Activated CD8-positive, alpha-beta T cell treated with anti-CD3 and anti-CD28 coated beads, Interleukin-2, amount 10 ng/mL, durations not matched to agents 7 days and 5 days (primary cell): ENCODE data around the gene PNN. TPM values are rescaled to one million over a fixed set of nuclear protein-coding genes. Genes with fewer than 3 reads are reported as not detected.
"Not testable (repeated sequence)": the region's sequence is repeated elsewhere in the genome, so short reads cannot be mapped to it uniquely, and the experiment has no call there.

Experiments used
- ATAC-seq: fragments of 150-1000 bp; cut with Tn5 transposase; one replicate; pipeline ENCODE4 v1.10.0; 2021; ENCODE audit warnings: moderate library complexity
- CTCF ChIA-PET: fragments of 350-600 bp; sonication (Branson Sonifier 250); formaldehyde crosslinking; loops from one replicate; lab custom pipeline; 2021; ENCODE audit warnings: antibody characterized with exemption; lab: Charles Lee
- POLR2A ChIA-PET: fragments of 350-600 bp; sonication (Branson Sonifier 250); formaldehyde crosslinking; loops from one replicate; lab custom pipeline; 2021; ENCODE audit warnings: antibody characterized with exemption; lab: Charles Lee
- DNase-seq: peaks from one replicate; pipeline ENCODE4 v3.0.0-alpha.2; 2020
- H3K27ac Mint-ChIP-seq: one replicate; pipeline ENCODE4 v1.8.0; 2021; ENCODE audit warnings: mild to moderate bottlenecking, mixed read lengths
- H3K27me3 Mint-ChIP-seq: one replicate; pipeline ENCODE4 v1.8.0; 2021; ENCODE audit warnings: low read depth, mixed read lengths
- H3K36me3 Mint-ChIP-seq: one replicate; pipeline ENCODE4 v1.8.0; 2021; ENCODE audit warnings: low read depth, mixed read lengths
- H3K4me1 Mint-ChIP-seq: one replicate; pipeline ENCODE4 v1.8.0; 2021; ENCODE audit warnings: low read depth, mixed read lengths
- H3K4me3 Mint-ChIP-seq: one replicate; pipeline ENCODE4 v1.8.0; 2021; ENCODE audit warnings: mild to moderate bottlenecking, mixed read lengths
- H3K9me3 Mint-ChIP-seq: one replicate; pipeline ENCODE4 v1.8.0; 2022; ENCODE audit warnings: mixed read lengths; ENCODE audit not compliant: insufficient read depth
- total RNA-seq, 2 experiments: library from RNA; stranded (reverse); gene quantifications; one replicate each; pipeline ENCODE4 v1.2.3, GENCODE V29; 2021

PNN gene
- total RNA-seq, result 100 to 1,000 TPM in 1 of 2 experiments, 10 to 100 TPM in 1; 94.1 to 103 TPM

DNA sequence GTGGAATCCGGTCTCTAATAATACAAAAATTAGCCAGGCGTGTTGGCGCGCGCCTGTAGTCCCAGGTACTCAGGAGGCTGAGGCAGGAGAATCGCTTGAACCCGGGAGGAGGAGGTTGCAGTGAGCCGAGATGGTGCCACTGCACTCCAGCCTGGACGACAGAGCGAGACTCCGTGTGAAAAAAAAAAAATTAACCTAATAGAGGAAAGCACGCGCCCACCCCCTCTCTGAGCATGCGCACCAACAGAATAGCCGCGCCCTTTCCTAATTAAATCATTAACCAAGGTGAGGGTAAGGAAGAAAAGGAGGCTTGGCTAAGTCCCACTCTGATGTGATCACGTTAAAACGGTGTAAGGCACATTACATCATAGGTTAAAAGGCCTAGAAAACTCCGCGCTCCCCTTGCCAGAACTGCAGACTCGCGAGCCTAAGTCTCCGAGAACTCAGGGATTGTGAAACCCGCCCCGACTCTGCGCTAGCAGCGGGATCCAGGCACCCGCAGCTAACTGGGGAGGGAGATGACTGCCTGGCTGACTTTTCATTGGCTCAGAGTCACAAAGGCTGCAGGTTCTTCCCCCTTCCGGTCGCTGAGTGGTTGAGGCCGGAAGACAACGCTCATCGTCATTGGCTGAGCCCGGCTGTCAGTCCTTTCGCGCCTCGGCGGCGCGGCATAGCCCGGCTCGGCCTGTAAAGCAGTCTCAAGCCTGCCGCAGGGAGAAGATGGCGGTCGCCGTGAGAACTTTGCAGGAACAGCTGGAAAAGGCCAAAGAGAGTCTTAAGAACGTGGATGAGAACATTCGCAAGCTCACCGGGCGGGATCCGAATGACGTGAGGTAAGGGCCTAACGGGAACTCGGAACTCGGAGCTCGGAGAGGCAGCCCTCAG lies at the start of gene PNN:
Gene PNN (plus strand): TSS at position 695 of the 885 bp plus-strand sequence. CDS start 26 bp downstream, at position 721.
- Mint-ChIP-seq H3K27me3 (no peaks in the 10 kb centered on the region), H3K4me1 (peaks cover 45% of the 10 kb centered on the region), H3K36me3 (peaks cover 40% of the 10 kb centered on the region), H3K9me3 (no peaks in the 10 kb centered on the region), H3K27ac (peak within 1 kb of the TSS; percentile 99), H3K4me3 (peak within 1 kb of the TSS; percentile 98)
- DNase-seq (peak; percentile 99), ATAC-seq (peak; percentile 92)
- CTCF ChIA-PET, result interaction anchor here (1.0 to 1.4 kb wide), 2 partner anchors 32 to 252 kb away, joined by 4 to 5 read pairs; no protein-coding TSS in a partner anchor
- POLR2A ChIA-PET, result interaction anchor here (0.6 to 2.9 kb wide), 14 partner anchors 11 to 257 kb away, joined by 3 to 19 read pairs (median 5); partner anchors contain the start of genes FBXO33, GEMIN2 and SEC23A

DNA sequence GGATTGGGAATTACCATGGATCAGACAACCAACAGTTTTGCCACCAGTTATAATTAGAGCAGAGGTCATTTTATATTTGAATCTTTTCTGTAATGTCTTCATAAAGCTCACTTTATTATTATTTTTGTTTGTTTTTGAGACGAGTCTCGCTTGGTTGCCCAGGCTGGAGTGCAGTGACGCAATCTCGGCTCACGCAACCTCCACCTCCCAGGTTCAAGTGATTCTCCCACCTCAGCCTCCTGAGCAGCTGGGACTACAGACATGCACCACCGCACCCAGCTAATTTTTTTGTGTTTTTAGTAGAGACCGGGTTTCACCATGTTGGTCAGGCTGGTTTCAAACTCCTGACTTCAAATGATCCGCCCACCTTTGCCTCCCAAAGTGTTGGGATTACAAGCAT lies 37.2 kb upstream of the PNN start:
- ATAC-seq, H3K4me1 Mint-ChIP-seq, H3K27me3 Mint-ChIP-seq, H3K27ac Mint-ChIP-seq, DNase-seq, H3K4me3 Mint-ChIP-seq, H3K9me3 Mint-ChIP-seq: not testable (repeated sequence)
- POLR2A ChIA-PET, result interaction anchor here (0.6 kb wide), 1 partner anchor 11 kb away, joined by 3 read pairs; no protein-coding TSS in a partner anchor
- CTCF ChIA-PET, result interaction anchor here (1.5 kb wide), 1 partner anchor 28 kb away, joined by 3 read pairs; no protein-coding TSS in a partner anchor
- H3K36me3 Mint-ChIP-seq, result peaks cover 54% of the 10 kb centered on the region

DNA sequence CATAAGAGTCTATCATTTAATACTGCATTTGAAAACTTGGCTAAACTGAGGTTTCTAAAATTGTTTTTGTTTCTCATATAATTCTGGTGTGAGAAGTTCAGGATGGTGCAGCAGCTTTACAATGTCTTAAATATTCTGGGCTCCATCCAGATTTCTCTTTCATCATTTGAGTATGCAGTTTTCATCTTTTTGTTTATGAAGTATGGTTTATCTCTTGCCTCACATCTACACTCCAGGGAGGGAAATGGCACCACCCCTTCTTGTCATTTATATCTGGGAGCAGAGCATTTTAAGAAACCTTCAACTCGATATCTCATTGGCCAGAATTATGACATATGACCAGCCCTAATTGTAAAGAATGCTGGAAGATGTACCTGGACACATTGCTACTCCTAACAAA lies 36.6 kb upstream of the PNN start:
- H3K36me3 Mint-ChIP-seq, result peaks cover 58% of the 10 kb centered on the region
- no peaks in the 10 kb centered on the region for H3K9me3 Mint-ChIP-seq
- H3K27ac Mint-ChIP-seq, result no peak overlapping the region
- CTCF ChIA-PET, result no interaction called here
- POLR2A ChIA-PET, result interaction anchor here (0.7 kb wide), 1 partner anchor 296 kb away, joined by 5 read pairs; no protein-coding TSS in a partner anchor
- ATAC-seq, result no peak
- no peaks in the 10 kb centered on the region for H3K27me3 Mint-ChIP-seq
- no peak for DNase-seq
- H3K4me1 Mint-ChIP-seq, result no peaks in the 10 kb centered on the region
- no peak overlapping the region for H3K4me3 Mint-ChIP-seq

DNA sequence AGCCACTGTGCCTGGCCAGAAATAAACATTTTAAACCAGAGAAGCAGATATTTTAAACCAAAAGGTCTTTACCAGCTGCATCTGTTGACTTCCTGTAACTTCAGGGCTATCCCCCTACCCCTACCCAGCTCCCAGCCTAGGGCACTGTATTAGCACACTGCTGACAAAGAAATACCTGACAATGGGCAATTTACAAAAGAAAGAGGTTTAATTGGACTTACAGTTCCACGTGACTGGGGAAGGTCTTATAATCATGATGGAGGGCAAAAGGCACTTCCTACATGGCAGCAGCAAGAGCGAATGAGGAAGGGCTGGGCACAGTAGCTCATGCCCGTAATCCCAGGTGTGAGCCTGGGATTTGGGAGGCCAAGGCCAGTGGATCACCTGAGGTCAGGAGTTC lies 34.9 kb upstream of the PNN start:
- H3K27ac Mint-ChIP-seq, result no peak overlapping the region
- H3K4me1 Mint-ChIP-seq, result no peaks in the 10 kb centered on the region
- H3K27me3 Mint-ChIP-seq, result no peaks in the 10 kb centered on the region
- POLR2A ChIA-PET, result no interaction called here
- DNase-seq, result no peak
- no peaks in the 10 kb centered on the region for H3K9me3 Mint-ChIP-seq
- no peak for ATAC-seq
- CTCF ChIA-PET, result no interaction called here
- H3K4me3 Mint-ChIP-seq, result no peak overlapping the region
- H3K36me3 Mint-ChIP-seq, result peaks cover 50% of the 10 kb centered on the region

DNA sequence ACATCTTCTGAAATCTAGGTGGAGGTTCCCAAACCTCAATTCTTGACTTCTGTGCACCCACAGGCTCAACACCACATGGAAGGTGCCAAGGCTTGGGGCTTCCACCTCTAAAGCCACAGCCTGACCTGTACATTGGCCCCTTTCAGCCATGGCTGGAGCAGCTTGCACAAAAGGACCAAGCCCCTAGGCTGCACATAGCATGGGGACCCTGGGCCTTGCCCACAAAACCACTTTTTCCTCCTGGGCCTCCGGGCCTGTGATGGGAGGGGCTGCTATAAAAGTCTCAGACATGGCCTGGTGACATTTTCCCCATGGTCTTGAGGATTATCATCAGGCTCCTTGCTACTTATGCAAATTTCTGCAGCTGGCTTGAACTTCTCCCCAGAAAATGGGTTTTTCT lies 33.4 kb upstream of the PNN start:
- H3K27ac Mint-ChIP-seq, H3K27me3 Mint-ChIP-seq, POLR2A ChIA-PET, H3K4me3 Mint-ChIP-seq, CTCF ChIA-PET, DNase-seq, H3K9me3 Mint-ChIP-seq, ATAC-seq, H3K4me1 Mint-ChIP-seq: not testable (repeated sequence)
- peaks cover 49% of the 10 kb centered on the region for H3K36me3 Mint-ChIP-seq

DNA sequence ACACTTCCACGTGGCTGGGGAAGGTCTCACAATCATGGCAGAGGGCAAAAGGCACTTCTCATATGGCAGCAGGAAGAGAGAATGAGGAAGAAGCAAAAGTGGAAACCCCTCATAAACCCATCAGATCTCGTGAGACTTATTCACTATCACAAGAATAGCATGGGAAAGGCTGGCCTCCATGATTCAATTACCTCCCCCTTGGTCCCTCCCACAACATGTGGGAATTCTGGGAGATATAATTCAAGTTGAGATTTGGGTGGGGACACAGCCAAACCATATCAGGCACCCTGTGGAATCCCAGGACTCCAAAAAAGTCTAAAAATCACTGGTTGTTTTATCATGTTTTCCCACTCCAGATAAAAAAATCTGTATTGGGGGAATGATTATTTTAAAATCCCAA lies 31.8 kb upstream of the PNN start:
- H3K36me3 Mint-ChIP-seq, result peaks cover 49% of the 10 kb centered on the region
- CTCF ChIA-PET, H3K9me3 Mint-ChIP-seq, DNase-seq, POLR2A ChIA-PET, H3K27ac Mint-ChIP-seq, H3K27me3 Mint-ChIP-seq, H3K4me3 Mint-ChIP-seq, H3K4me1 Mint-ChIP-seq, ATAC-seq: not testable (repeated sequence)

DNA sequence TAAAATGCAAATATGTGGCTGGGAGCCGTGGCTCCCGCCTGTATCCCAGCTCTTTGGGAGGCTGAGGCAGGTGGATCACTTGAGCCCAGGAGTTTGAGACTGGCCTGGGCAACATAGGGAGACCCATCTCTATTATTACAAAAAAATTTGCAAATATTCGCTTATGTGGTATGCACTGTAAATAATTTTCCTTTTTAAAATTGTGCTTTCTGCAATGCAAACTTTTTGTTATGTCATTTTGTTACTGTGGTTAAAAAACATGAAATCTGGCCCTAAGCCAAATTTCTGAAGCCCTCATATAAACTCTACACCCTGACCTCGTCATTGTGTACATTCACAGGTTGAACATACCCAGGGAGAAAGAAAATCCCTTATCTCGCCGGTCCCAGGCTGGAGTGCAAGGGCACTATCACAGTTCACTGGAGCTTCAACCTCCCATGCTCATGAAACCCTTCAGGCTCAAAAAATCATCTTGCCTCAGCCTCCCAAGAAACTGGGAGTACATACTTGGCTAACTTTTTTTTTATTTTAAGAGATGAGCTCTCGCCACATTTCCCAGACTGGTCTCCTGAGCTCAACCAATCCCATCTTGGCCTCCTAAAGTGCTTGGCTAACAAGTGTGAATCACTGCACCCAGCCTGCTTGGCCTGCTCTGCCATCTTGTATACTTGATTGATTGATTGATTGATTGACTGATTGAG lies 29.6 kb upstream of the PNN start:
- POLR2A ChIA-PET, result no interaction called here
- CTCF ChIA-PET, result no interaction called here
- Mint-ChIP-seq H3K4me3 (no peak overlapping the region), H3K27ac (no peak overlapping the region), H3K36me3 (peaks cover 42% of the 10 kb centered on the region), H3K27me3 (no peaks in the 10 kb centered on the region), H3K9me3 (no peaks in the 10 kb centered on the region), H3K4me1 (no peaks in the 10 kb centered on the region)
- no peak for DNase-seq
- ATAC-seq, result no peak

DNA sequence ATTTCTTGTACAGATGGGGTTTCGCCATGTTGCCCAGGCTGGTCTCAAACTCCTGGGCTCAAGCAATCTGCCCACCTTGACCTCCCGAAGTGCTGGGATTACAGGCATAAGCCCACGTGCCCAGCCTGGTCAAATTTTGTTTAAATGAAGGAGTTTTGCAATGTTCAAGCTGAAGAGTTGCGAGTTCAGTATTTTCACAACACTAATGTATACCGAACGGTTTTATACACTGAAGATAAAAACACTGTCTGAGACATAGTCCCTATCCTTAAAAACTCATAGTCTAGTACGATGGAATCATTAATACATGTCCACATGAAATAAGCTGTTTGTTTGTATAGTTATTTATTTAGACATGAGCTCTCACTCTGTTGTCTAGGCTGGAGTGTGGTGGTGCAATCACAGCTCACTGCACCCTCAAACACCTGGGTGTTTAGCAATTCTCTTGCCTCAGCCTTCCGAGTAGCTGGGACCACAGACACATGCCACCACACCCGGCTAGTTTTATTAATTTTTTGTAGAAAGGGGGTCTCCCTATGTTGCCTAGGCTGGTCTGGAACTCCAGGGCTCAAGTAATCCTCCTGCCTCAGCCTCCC lies 20.4 kb upstream of the PNN start:
- H3K27ac Mint-ChIP-seq, result no peak overlapping the region
- H3K36me3 Mint-ChIP-seq, result peaks cover 37% of the 10 kb centered on the region
- no peaks in the 10 kb centered on the region for H3K27me3 Mint-ChIP-seq
- H3K9me3 Mint-ChIP-seq, result no peaks in the 10 kb centered on the region
- H3K4me1 Mint-ChIP-seq, result no peaks in the 10 kb centered on the region
- no peak overlapping the region for H3K4me3 Mint-ChIP-seq
- DNase-seq (no peak), ATAC-seq (no peak)
- POLR2A ChIA-PET, result interaction anchor here (1.5 kb wide), 1 partner anchor 16 kb away, joined by 3 read pairs; the partner anchor contains the start of gene TRAPPC6B
- CTCF ChIA-PET, result interaction anchor here (1.1 kb wide), 1 partner anchor 57 kb away, joined by 4 read pairs; no protein-coding TSS in a partner anchor

DNA sequence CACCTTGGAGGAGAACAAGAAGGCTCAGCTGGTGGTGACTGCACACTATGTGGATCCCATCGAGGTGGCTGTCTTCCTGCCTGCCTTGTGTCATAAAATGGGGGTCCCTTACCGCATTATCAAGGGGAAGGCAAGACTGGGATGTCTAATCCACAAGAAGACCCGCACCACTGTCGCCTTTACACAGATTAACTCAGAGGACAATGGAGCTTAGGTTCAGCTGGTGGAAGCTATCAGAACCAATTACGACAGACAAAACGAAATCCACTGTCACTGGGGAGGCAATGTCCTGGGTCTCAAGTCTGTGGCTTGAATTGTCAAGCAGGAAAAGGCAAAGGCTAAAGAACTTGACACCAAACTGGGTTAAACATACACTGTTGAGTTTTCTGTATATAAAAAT lies 17.6 kb upstream of the PNN start:
- no peak for DNase-seq
- ChIA-PET POLR2A (interaction anchor here (3.9 kb wide), 1 partner anchor 13 kb away, joined by 20 read pairs; the partner anchor contains the start of gene TRAPPC6B), CTCF (no interaction called here)
- H3K9me3 Mint-ChIP-seq, result no peaks in the 10 kb centered on the region
- H3K27me3 Mint-ChIP-seq, result no peaks in the 10 kb centered on the region
- H3K27ac Mint-ChIP-seq, result no peak overlapping the region
- H3K4me3 Mint-ChIP-seq, result no peak overlapping the region
- peaks cover 42% of the 10 kb centered on the region for H3K36me3 Mint-ChIP-seq
- peaks cover 18% of the 10 kb centered on the region for H3K4me1 Mint-ChIP-seq
- ATAC-seq, result no peak

DNA sequence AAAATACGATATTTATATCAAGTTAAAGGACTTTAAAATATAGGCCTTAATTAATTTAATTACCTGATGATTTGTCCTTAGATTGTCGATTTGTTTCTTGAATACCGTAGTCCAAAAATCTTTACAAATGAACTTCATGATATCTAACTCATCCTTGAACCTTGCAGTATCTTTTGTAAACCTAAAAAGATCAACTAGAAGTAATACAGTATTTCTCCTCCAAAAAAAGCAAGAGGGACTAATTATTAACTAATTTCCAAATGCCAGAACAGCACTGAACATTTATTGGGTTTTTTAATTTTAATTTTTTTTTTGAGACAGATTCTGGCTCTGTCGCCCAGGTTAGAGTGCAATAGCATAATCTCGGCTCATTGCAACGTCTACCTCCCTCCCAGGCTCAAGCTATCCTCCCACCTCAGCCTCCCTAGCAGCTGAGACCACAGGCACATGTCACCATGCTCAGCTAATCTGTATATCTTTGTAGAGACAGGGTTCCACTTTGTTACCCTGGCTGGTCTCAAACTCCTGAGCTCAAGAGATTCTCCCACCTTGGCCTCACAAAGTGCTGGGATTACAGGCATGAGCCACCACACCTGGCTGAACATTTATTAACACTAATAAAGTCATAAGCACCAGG lies 16.7 kb upstream of the PNN start:
- H3K9me3 Mint-ChIP-seq, result no peaks in the 10 kb centered on the region
- H3K27me3 Mint-ChIP-seq, result no peaks in the 10 kb centered on the region
- no peak for DNase-seq
- no peak overlapping the region for H3K4me3 Mint-ChIP-seq
- ChIA-PET POLR2A (interaction anchor here (3.9 kb wide), 1 partner anchor 12 kb away, joined by 20 read pairs; the partner anchor contains the start of gene TRAPPC6B), CTCF (interaction anchor here (1.3 kb wide), 1 partner anchor 12 kb away, joined by 3 read pairs; the partner anchor contains the start of gene TRAPPC6B)
- H3K36me3 Mint-ChIP-seq, result peaks cover 46% of the 10 kb centered on the region
- peaks cover 22% of the 10 kb centered on the region for H3K4me1 Mint-ChIP-seq
- no peak overlapping the region for H3K27ac Mint-ChIP-seq
- no peak for ATAC-seq

DNA sequence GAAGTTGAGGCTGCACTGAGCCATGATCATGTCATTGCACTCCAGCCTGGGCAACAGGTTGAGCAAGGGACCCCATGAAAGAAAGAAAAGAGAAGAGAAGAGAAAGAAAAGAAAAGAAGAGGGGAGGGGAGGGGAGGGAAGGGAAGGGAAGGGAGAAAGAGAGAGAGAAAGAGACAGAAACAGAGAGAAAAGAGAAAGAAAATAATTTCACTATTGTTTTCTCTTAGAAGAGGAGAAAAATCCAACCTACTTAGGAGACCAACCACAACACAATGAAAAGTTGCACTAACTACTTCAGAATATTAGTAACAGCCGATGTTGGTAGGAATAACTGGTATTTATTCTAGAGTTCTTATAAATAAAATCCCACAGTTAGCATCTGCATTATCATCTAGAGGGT lies 14.6 kb upstream of the PNN start:
- H3K9me3 Mint-ChIP-seq, result no peaks in the 10 kb centered on the region
- no peak for ATAC-seq
- peaks cover 55% of the 10 kb centered on the region for H3K36me3 Mint-ChIP-seq
- H3K27ac Mint-ChIP-seq, result peak overlapping the region; percentile 60
- H3K4me3 Mint-ChIP-seq, result no peak overlapping the region
- no peaks in the 10 kb centered on the region for H3K27me3 Mint-ChIP-seq
- CTCF ChIA-PET, result no interaction called here
- POLR2A ChIA-PET, result interaction anchor here (3.9 kb wide), 1 partner anchor 10 kb away, joined by 20 read pairs; the partner anchor contains the start of gene TRAPPC6B
- H3K4me1 Mint-ChIP-seq, result peaks cover 25% of the 10 kb centered on the region
- no peak for DNase-seq
